Thyroid gland (tissue), 4 donors: ENCODE results near the gene DLG2. TPM values are rescaled to one million over a fixed set of nuclear protein-coding genes. Genes with fewer than 3 reads are reported as not detected.

Experiments
- DNase-seq, 2 donors: peaks; one replicate each; pipeline ENCODE4 v3.0.0-alpha.2; 2019
- H3K27ac ChIP-seq, 3 donors: fragments of 200-600 bp; sonication (generic); 1 replicate in 2 of 3; 2 replicates in 1 of 3; pipeline ENCODE4 v1.5.1; 2016 to 2019; ENCODE audit warnings: mild to moderate bottlenecking in 1 of 3, moderate library complexity in 1 of 3
- H3K27me3 ChIP-seq: fragments of 200-600 bp; sonication (generic); one replicate; pipeline ENCODE4 v1.5.1; 2019
- H3K36me3 ChIP-seq, 2 donors: fragments of 200-600 bp; sonication (generic); one replicate each; pipeline ENCODE4 v1.5.1; 2016 to 2019
- H3K4me1 ChIP-seq, 2 donors: fragments of 200-600 bp; sonication (generic); one replicate each; pipeline ENCODE4 v1.5.1; 2017 to 2019
- H3K4me3 ChIP-seq, 3 donors: fragments of 200-600 bp; sonication (generic); replicated peaks in 1 of 3; 1 replicate in 2 of 3; 2 replicates in 1 of 3; pipeline ENCODE4 v1.5.1; 2016; ENCODE audit warnings: mild to moderate bottlenecking in 1 of 3
- H3K9me3 ChIP-seq: fragments of 200-600 bp; sonication (generic); one replicate; pipeline ENCODE4 v1.5.1; 2017
- CTCF ChIP-seq, 6 experiments: fragments of 200-600 bp in 3 of 6; fragments of 450-650 bp in 3 of 6; sonication (generic) in 3 of 6; IDR thresholded peaks; one replicate each; pipeline ENCODE4 v1.5.1; 2016 to 2019; ENCODE audit warnings: antibody characterized with exemption in 6 of 6, mild to moderate bottlenecking in 2 of 6, inconsistent platforms in 1 of 6, moderate library complexity in 1 of 6
- POLR2A ChIP-seq, 2 donors: fragments of 450-650 bp; IDR thresholded peaks; one replicate each; pipeline ENCODE4 v1.6.1; 2017; ENCODE audit warnings: antibody characterized with exemption in 2 of 2, mild to moderate bottlenecking in 2 of 2, moderate library complexity in 1 of 2
- WGBS, 2 donors: methylation state at CpG; one replicate each; pipeline ENCODE4 v1.1.5; 2017; 5-methylcytosine and 5-hydroxymethylcytosine counted together
- intact Hi-C: fragments of 100-400 bp; cut with DNase I; formaldehyde crosslinking; loops from one replicate; pipeline ENCODE4 v1.15.1; 2023
- total RNA-seq, 4 donors: library from RNA; depleted of rRNA; stranded (reverse); fragments of >200 nt; gene quantifications; one replicate each; pipeline ENCODE4 v1.2.3, GENCODE V29; 2016

The DLG2 gene
- total RNA-seq, 4 donors from 2014 or later: 29.4 to 79.4 (median 42.4) TPM

- H3K4me1 ChIP-seq: peaks cover 29 to 30% of the 10 kb centered on the region in 2 donors
- H3K4me3 ChIP-seq: no peak overlapping the region
- DNase-seq: peak in 1 of 2 donors; percentile 14
- no peaks in the 10 kb centered on the region for H3K9me3 ChIP-seq
- no peaks in the 10 kb centered on the region for H3K36me3 ChIP-seq
- 75 to 92% methylated on average over 2 of the region's 2 CpGs for WGBS, 2 donors
- no peak for TF ChIP-seq POLR2A (IDR thresholded peaks at IDR 0.05)
- no peak for TF ChIP-seq CTCF (IDR thresholded peaks at IDR 0.05)
- peak overlapping the region in 1 of 3 donors; percentile 11 for H3K27ac ChIP-seq
- intact Hi-C loops: no loop called here
- no peaks in the 10 kb centered on the region for H3K27me3 ChIP-seq
Measured at GRCh38 chr11:83609191-83609590, 2018.0 kb downstream of the DLG2 start.

- 86 to 97% methylated on average over 1 of the region's 1 CpG for WGBS, 2 donors
- no peak for DNase-seq
- Histone ChIP-seq H3K9me3 (no peaks in the 10 kb centered on the region), H3K4me1 (peaks cover 27 to 31% of the 10 kb centered on the region in 2 donors), H3K4me3 (no peak overlapping the region), H3K36me3 (no peaks in the 10 kb centered on the region), H3K27ac (no peak overlapping the region), H3K27me3 (no peaks in the 10 kb centered on the region)
- TF ChIP-seq POLR2A (IDR thresholded peaks at IDR 0.05) (no peak), CTCF (IDR thresholded peaks at IDR 0.05) (no peak)
- intact Hi-C loops: no loop called here
Measured at GRCh38 chr11:83608571-83608970, 2018.6 kb downstream of the DLG2 start.

- Histone ChIP-seq H3K4me1 (peaks cover 21 to 33% of the 10 kb centered on the region in 2 donors), H3K27ac (no peak overlapping the region), H3K9me3 (no peaks in the 10 kb centered on the region), H3K36me3 (no peaks in the 10 kb centered on the region), H3K4me3 (no peak overlapping the region), H3K27me3 (no peaks in the 10 kb centered on the region)
- intact Hi-C loops: no loop called here
- WGBS, 2 donors: 85 to 87% methylated on average over 5 of the region's 5 CpGs
- no peak for DNase-seq
- TF ChIP-seq POLR2A (IDR thresholded peaks at IDR 0.05) (no peak), CTCF (IDR thresholded peaks at IDR 0.05) (no peak)
Measured at GRCh38 chr11:83601914-83602527, 2025.1 kb downstream of the DLG2 start.

GRCh38 chr11:83601201-83601913 lies 2025.8 kb downstream of the DLG2 start:
- H3K27ac ChIP-seq: no peak overlapping the region
- no peaks in the 10 kb centered on the region for H3K9me3 ChIP-seq
- 91 to 93% methylated on average over 11 of the region's 11 CpGs for WGBS, 2 donors
- H3K36me3 ChIP-seq: no peaks in the 10 kb centered on the region
- TF ChIP-seq POLR2A (IDR thresholded peaks at IDR 0.05) (no peak), CTCF (IDR thresholded peaks at IDR 0.05) (no peak)
- H3K4me3 ChIP-seq: no peak overlapping the region
- H3K4me1 ChIP-seq: peaks cover 21 to 33% of the 10 kb centered on the region in 2 donors
- no peaks in the 10 kb centered on the region for H3K27me3 ChIP-seq
- intact Hi-C loops: no loop called here
- no peak for DNase-seq

- Histone ChIP-seq H3K36me3 (no peaks in the 10 kb centered on the region), H3K9me3 (no peaks in the 10 kb centered on the region), H3K4me1 (peaks cover 21 to 33% of the 10 kb centered on the region in 2 donors), H3K27me3 (no peaks in the 10 kb centered on the region), H3K27ac (peak overlapping the region in 1 of 3 donors; percentile 13), H3K4me3 (no peak overlapping the region)
- 86 to 89% methylated on average over 1 of the region's 1 CpG for WGBS, 2 donors
- TF ChIP-seq CTCF (IDR thresholded peaks at IDR 0.05) (no peak), POLR2A (IDR thresholded peaks at IDR 0.05) (no peak)
- intact Hi-C loops: no loop called here
- DNase-seq: no peak
Measured at GRCh38 chr11:83600661-83601060, 2026.5 kb downstream of the DLG2 start.
